A549 (cell line): ENCODE data around the gene WTAP. TPM values are rescaled to one million over a fixed set of nuclear protein-coding genes. Genes with fewer than 3 reads are reported as not detected.
"Not testable (repeated sequence)": the region's sequence is repeated elsewhere in the genome, so short reads cannot be mapped to it uniquely, and the experiment has no call there.

Source experiments
- ATAC-seq, 2 experiments: fragments of 200-7000 bp in 1 of 2; fragments of >200 bp in 1 of 2; cut with Nextera tagmentation in 1 of 2; cut with Tn5 transposase in 1 of 2; 3 replicates each; pipeline versions ENCODE4 v1.8.0 to v1.9.1; 2018 to 2020; ENCODE audit warnings: mild to moderate bottlenecking in 1 of 2, moderate library complexity in 1 of 2
- CTCF ChIA-PET: fragments of 300-600 bp; sonication (Branson Sonifier 250); formaldehyde crosslinking; extraction: SDS; loops from one replicate; lab custom pipeline; 2021; ENCODE audit warnings: antibody characterized with exemption, inconsistent platforms; lab: Yijun Ruan, JAX
- POLR2A ChIA-PET: fragments of 350-600 bp; formaldehyde crosslinking; extraction: SDS; loops from one replicate; lab custom pipeline; 2021; ENCODE audit warnings: antibody characterized with exemption, inconsistent platforms; lab: Yijun Ruan, JAX
- DNase-seq, 2 experiments: peaks; one replicate each; pipeline versions ENCODE4 v3.0.0 to v3.0.0-alpha.2; 2011 to 2016; ENCODE audit warnings: low read depth in 1 of 2, low spot score in 1 of 2
- FAIRE-seq: peaks from 2 replicates; lab custom pipeline; 2011; peaks lifted over from hg19 to GRCh38; lab: Jason Lieb, UNC
- H3K27ac ChIP-seq, 2 experiments: fragments of >200 bp; sonication (Bioruptor Twin); formaldehyde crosslinking; 3 replicates each; pipeline ENCODE4 v1.5.1; 2016 to 2017
- H3K4me1 ChIP-seq: fragments of >200 bp; sonication (Bioruptor Twin); formaldehyde crosslinking; 3 replicates; pipeline ENCODE4 v1.6.1; 2016
- H3K4me2 ChIP-seq: fragments of >200 bp; sonication (Bioruptor Twin); formaldehyde crosslinking; 3 replicates; pipeline ENCODE4 v1.6.1; 2016
- H3K4me3 ChIP-seq: fragments of >200 bp; sonication (Bioruptor Twin); formaldehyde crosslinking; 3 replicates; pipeline ENCODE4 v1.5.1; 2016
- H3K9me3 ChIP-seq: fragments of >200 bp; sonication (Bioruptor Twin); formaldehyde crosslinking; 3 replicates; pipeline ENCODE4 v1.6.1; 2016
- CBX8 ChIP-seq: fragments of 200-600 bp; sonication (generic); IDR thresholded peaks from 2 replicates; pipeline ENCODE4 v1.6.1; 2016
- CHD4 ChIP-seq: fragments of 200-600 bp; sonication (generic); IDR thresholded peaks from 2 replicates; pipeline ENCODE4 v1.6.1; 2016; ENCODE audit warnings: antibody characterized with exemption, mild to moderate bottlenecking, borderline replicate concordance
- EP300 ChIP-seq, 2 experiments: fragments of >200 bp; sonication (Bioruptor Twin); formaldehyde crosslinking; IDR thresholded peaks; 2 replicates in 1 of 2; 3 replicates in 1 of 2; pipeline ENCODE4 v1.6.1; 2016 to 2017
- GATA3 ChIP-seq: IDR thresholded peaks from 2 replicates; pipeline ENCODE4 v1.6.1; 2012; ENCODE audit warnings: borderline replicate concordance
- HDAC2 ChIP-seq: fragments of 200-600 bp; sonication (generic); IDR thresholded peaks from 2 replicates; pipeline ENCODE4 v1.6.1; 2016
- HOXA7 ChIP-seq: fragments of 250-450 bp; sonication (Bioruptor Pico); IDR thresholded peaks from 2 replicates; pipeline ENCODE4 v1.5.0; 2020; ENCODE audit warnings: mild to moderate bottlenecking, moderate library complexity
- HOXB13 ChIP-seq: fragments of 250-450 bp; sonication (Bioruptor Pico); IDR thresholded peaks from 2 replicates; pipeline ENCODE4 v1.5.0; 2020; ENCODE audit warnings: low read depth, mild to moderate bottlenecking, moderate library complexity
- JUN ChIP-seq, 2 experiments: fragments of >200 bp; sonication (Bioruptor Twin); formaldehyde crosslinking; IDR thresholded peaks; 2 replicates in 1 of 2; 3 replicates in 1 of 2; pipeline ENCODE4 v1.6.1; 2016 to 2017
- KDM1A ChIP-seq: fragments of 200-600 bp; sonication (generic); IDR thresholded peaks from 2 replicates; pipeline ENCODE4 v1.6.1; 2016; ENCODE audit warnings: low read depth, mild to moderate bottlenecking
- MAFK ChIP-seq: fragments of 450-650 bp; IDR thresholded peaks from 2 replicates; pipeline ENCODE4 v1.6.1; 2014; ENCODE audit not compliant: partially characterized antibody
- NFE2L2 ChIP-seq: fragments of 150-350 bp; conservative IDR thresholded peaks from 2 replicates; pipeline ENCODE4 v1.6.1; 2014; ENCODE audit warnings: low read length
- NPAS2 ChIP-seq: fragments of 250-450 bp; sonication (Bioruptor Pico); IDR thresholded peaks from 2 replicates; pipeline ENCODE4 v1.8.0; 2022; ENCODE audit warnings: mild to moderate bottlenecking, moderate library complexity, borderline replicate concordance
- PHF8 ChIP-seq: fragments of 200-600 bp; sonication (generic); IDR thresholded peaks from 2 replicates; pipeline ENCODE4 v1.6.1; 2016; ENCODE audit warnings: low read depth, mild to moderate bottlenecking, antibody characterized with exemption, moderate library complexity, borderline replicate concordance
- POLR2AphosphoS2 ChIP-seq: conservative IDR thresholded peaks from 2 replicates; pipeline ENCODE4 v1.6.1; 2012; ENCODE audit warnings: low read length, improper control_type of control experiment, inconsistent platforms
- RAD21 ChIP-seq, 2 experiments: fragments of >200 bp in 1 of 2; sonication (Bioruptor Twin) in 1 of 2; formaldehyde crosslinking in 1 of 2; IDR thresholded peaks in 1 of 2; conservative IDR thresholded peaks in 1 of 2; 2 replicates in 1 of 2; 3 replicates in 1 of 2; pipeline ENCODE4 v1.6.1; 2012 to 2018; ENCODE audit warnings: inconsistent platforms in 1 of 2
- RNF2 ChIP-seq: fragments of 200-600 bp; sonication (generic); IDR thresholded peaks from 2 replicates; pipeline ENCODE4 v1.6.1; 2016; ENCODE audit warnings: low read depth, mild to moderate bottlenecking, antibody characterized with exemption, moderate library complexity, borderline replicate concordance
- SREBF2 ChIP-seq: fragments of 450-650 bp; IDR thresholded peaks from 2 replicates; pipeline ENCODE4 v1.6.1; 2014; ENCODE audit warnings: mild to moderate bottlenecking, moderate library complexity
- TFCP2L1 ChIP-seq: fragments of 250-450 bp; sonication (Bioruptor Pico); IDR thresholded peaks from 2 replicates; pipeline ENCODE4 v1.5.0; 2021; ENCODE audit warnings: mild to moderate bottlenecking
- ZC3H11A ChIP-seq: fragments of 450-650 bp; IDR thresholded peaks from 2 replicates; pipeline ENCODE4 v1.6.1; 2014; ENCODE audit warnings: antibody characterized with exemption, mild to moderate bottlenecking
- ZFP36 ChIP-seq: fragments of 450-650 bp; IDR thresholded peaks from 2 replicates; pipeline ENCODE4 v1.6.1; 2014; ENCODE audit warnings: borderline replicate concordance; ENCODE audit not compliant: partially characterized antibody
- WGBS: methylation state at CpG from one replicate; pipeline ENCODE4 v1.1.6; 2017; ENCODE audit errors: missing lambda C conversion rate; 5-methylcytosine and 5-hydroxymethylcytosine counted together
- polyA plus RNA-seq, 4 experiments: library from polyadenylated mRNA; depleted of rRNA in 3 of 4; stranded (reverse); fragments of >200 nt; fragmentation: RNase III in 1 of 4; extraction: RNeasy Plus Mini Kit Qiagen cat#74134 plus additional on column Dnase treatment in 1 of 4; gene quantifications; 2 replicates in 3 of 4; 3 replicates in 1 of 4; pipeline ENCODE4 v1.2.3, GENCODE V29; 2011 to 2017
- TF ChIP-seq, protein P1 (sequence below): fragments of 150-350 bp; IDR thresholded peaks from 2 replicates; pipeline ENCODE4 v1.6.1; 2014; ENCODE audit warnings: low read depth, mild to moderate bottlenecking, low read length
- TF ChIP-seq, protein P2 (sequence below): fragments of >200 bp; sonication (Bioruptor Twin); formaldehyde crosslinking; IDR thresholded peaks from 3 replicates; pipeline ENCODE4 v1.6.1; 2016
- TF ChIP-seq, protein P3 (sequence below): fragments of >200 bp; sonication (Bioruptor Twin); formaldehyde crosslinking; IDR thresholded peaks from 2 replicates; pipeline ENCODE4 v1.6.1; 2016
- TF ChIP-seq, protein P4 (sequence below): IDR thresholded peaks from 2 replicates; pipeline ENCODE4 v1.6.1; 2012

WTAP gene
- polyA plus RNA-seq, 2 of the 4 experiments (the other 2 are of a cell fraction): 42.4 to 53.2 TPM

DNA sequence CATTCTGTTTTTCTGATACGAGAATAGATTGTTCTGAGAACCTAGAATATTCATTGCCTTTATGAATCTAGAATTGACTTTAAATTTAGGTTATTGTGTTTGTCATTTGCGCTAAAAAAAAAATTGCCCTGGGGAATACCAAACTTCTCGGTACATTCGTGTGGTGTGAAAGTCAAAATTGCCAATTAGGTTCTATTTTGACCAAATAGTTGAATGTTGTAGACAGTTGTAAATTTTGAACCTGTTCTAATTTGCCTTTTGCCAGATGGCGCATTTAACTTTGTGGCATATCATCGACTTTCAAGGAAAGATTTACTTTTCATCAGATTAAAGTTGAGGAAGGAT lies 3.0 kb downstream of the WTAP start:
- no peak overlapping the region for H3K4me3 ChIP-seq
- POLR2A ChIA-PET: interaction anchor here (2.0 kb wide), 1 partner anchor 59 kb away, joined by 6 read pairs; the partner anchor contains the start of gene TCP1
- ATAC-seq (no peak), FAIRE-seq (no peak), DNase-seq (no peak)
- WGBS: 92% methylated on average over 6 of the region's 6 CpGs
- TF ChIP-seq RNF2: no peak
- no peak for TF ChIP-seq JUN (IDR thresholded peaks at IDR 0.05)
- TF ChIP-seq, protein P1, sequence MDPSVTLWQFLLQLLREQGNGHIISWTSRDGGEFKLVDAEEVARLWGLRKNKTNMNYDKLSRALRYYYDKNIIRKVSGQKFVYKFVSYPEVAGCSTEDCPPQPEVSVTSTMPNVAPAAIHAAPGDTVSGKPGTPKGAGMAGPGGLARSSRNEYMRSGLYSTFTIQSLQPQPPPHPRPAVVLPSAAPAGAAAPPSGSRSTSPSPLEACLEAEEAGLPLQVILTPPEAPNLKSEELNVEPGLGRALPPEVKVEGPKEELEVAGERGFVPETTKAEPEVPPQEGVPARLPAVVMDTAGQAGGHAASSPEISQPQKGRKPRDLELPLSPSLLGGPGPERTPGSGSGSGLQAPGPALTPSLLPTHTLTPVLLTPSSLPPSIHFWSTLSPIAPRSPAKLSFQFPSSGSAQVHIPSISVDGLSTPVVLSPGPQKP: no peak
- no peak for TF ChIP-seq ZFP36
- TF ChIP-seq GATA3: no peak
- no peak for TF ChIP-seq CBX8
- TF ChIP-seq RAD21 (conservative IDR thresholded peaks at IDR 0.05 in 1 of 2, IDR thresholded peaks at IDR 0.05 in 1 of 2): no peak
- TF ChIP-seq, protein P2, sequence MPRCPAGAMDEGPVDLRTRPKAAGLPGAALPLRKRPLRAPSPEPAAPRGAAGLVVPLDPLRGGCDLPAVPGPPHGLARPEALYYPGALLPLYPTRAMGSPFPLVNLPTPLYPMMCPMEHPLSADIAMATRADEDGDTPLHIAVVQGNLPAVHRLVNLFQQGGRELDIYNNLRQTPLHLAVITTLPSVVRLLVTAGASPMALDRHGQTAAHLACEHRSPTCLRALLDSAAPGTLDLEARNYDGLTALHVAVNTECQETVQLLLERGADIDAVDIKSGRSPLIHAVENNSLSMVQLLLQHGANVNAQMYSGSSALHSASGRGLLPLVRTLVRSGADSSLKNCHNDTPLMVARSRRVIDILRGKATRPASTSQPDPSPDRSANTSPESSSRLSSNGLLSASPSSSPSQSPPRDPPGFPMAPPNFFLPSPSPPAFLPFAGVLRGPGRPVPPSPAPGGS: no peak
- CTCF ChIA-PET: no interaction called here
- peak overlapping the region; percentile 93 for H3K4me2 ChIP-seq
- H3K27ac ChIP-seq: no peak overlapping the region
- H3K4me1 ChIP-seq: peaks cover 22% of the 10 kb centered on the region; the same call in 2 of the 3 replicates
- H3K9me3 ChIP-seq: no peaks in the 10 kb centered on the region

DNA sequence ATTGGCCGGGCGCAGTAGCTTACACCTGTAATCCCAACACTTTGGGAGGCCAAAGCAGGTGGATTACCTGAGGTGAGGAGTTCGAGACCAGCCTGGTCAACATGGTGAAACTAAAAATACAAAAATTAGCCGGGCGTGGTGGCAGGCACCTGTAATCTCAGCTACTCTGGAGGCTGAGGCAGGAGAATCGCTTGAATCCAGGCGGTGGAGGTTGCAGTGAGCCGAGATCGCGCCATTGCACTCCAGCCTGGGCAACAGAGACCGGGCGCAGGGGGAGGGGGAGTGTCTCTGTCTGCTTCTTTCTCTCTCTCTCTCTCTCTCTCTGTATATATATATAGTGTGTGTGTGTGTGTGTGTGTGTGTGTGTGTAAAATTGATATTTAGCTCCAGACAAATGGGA lies 5.2 kb downstream of the WTAP start:
- not testable (repeated sequence) for H3K4me2 ChIP-seq, H3K9me3 ChIP-seq, DNase-seq, H3K27ac ChIP-seq, H3K4me3 ChIP-seq, FAIRE-seq, ATAC-seq
- H3K4me1 ChIP-seq: peaks cover 21% of the 10 kb centered on the region; the same call in 2 of the 3 replicates
- 96% methylated on average over 11 of the region's 12 CpGs for WGBS
- POLR2A ChIA-PET: interaction anchor here (1.0 kb wide), 1 partner anchor 29 kb away, joined by 3 read pairs; the partner anchor contains the start of gene ACAT2
- CTCF ChIA-PET: interaction anchor here (1.0 kb wide), 1 partner anchor 12 kb away, joined by 4 read pairs; no protein-coding TSS in a partner anchor

DNA sequence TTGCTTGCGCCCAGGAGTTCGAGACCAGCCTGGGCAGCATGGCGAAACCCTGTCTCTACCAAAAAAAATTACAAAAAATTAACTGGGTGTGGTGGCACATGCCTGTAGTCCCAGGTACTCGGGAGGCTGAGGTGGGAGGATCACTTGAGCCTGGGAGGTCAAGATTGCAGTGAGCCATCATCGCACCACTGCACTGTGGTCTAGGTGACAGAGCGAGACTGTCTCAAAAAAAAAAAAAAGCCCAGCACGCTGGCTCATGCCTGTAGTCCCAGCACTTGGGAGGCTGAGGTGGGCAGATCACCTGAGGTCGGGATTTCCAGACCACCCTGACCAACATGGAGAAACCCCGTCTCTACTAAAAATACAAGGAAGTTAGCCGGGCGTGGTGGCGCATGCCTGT lies 6.1 kb downstream of the WTAP start:
- not testable (repeated sequence) for ATAC-seq, H3K4me2 ChIP-seq, H3K4me3 ChIP-seq, H3K27ac ChIP-seq, FAIRE-seq, H3K9me3 ChIP-seq, DNase-seq
- POLR2A ChIA-PET: interaction anchor here (1.0 kb wide), 1 partner anchor 28 kb away, joined by 3 read pairs; the partner anchor contains the start of gene ACAT2
- WGBS: 96% methylated on average over 11 of the region's 12 CpGs
- CTCF ChIA-PET: interaction anchor here (1.0 kb wide), 1 partner anchor 13 kb away, joined by 4 read pairs; no protein-coding TSS in a partner anchor
- H3K4me1 ChIP-seq: peaks cover 21% of the 10 kb centered on the region; the same call in 2 of the 3 replicates

DNA sequence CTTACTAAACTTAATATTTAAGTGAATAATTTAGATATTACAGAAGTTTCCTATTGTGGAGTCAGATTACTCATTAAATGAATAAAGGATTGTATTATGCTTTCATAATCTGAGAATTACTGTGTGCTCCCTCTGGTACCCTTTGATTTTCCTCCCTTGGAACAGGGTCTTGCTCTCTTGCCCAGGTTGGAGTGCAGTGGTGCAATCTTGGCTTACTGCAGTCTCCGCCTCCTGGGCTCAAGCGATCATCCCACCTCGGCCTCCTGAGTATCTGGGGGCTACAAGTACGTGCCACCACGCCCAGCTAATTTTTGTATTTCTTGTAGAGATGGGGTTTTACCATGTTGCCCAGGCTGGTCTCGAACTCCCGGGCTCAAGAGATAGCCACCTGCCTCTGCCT lies 9.6 kb downstream of the WTAP start:
- ChIA-PET POLR2A (interaction anchor here (1.4 to 2.8 kb wide), 2 partner anchors 9 to 11 kb away, joined by 3 to 16 read pairs; partner anchors contain the start of gene WTAP), CTCF (interaction anchor here (1.9 kb wide), 1 partner anchor 9 kb away, joined by 6 read pairs; no protein-coding TSS in a partner anchor)
- ATAC-seq: no peak
- H3K27ac ChIP-seq: no peak overlapping the region
- peaks cover 6% of the 10 kb centered on the region; the same call in 2 of the 3 replicates for H3K4me1 ChIP-seq
- no peak overlapping the region for H3K4me2 ChIP-seq
- no peak for FAIRE-seq
- no peak for TF ChIP-seq MAFK
- TF ChIP-seq PHF8: no peak
- TF ChIP-seq ZC3H11A: no peak
- no peak for TF ChIP-seq JUN (IDR thresholded peaks at IDR 0.05)
- TF ChIP-seq HOXB13: no peak
- TF ChIP-seq HDAC2: no peak
- TF ChIP-seq, all 56 proteins: peak for 0
- Histone ChIP-seq H3K4me3 (no peak overlapping the region), H3K9me3 (no peaks in the 10 kb centered on the region)
- WGBS: 92% methylated on average over 7 of the region's 7 CpGs
- no peak for DNase-seq

DNA sequence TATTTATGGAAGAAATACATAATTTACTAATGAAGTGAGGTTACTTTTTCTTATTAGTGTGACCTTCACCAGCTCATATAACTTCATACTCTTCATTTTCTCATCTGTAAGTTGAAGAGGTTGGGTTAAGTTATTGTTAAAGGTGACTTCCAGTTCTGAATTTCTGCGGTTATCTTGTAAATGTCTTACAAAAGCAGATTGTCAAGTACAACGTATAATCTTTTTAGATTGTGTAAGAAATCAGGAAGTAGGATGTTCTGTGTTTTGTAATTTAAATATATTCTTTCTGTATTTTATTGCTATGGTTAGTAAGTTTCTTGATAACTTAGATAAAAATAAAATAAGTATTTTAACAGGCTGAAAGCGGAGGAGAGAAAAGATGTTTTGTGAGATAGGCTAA lies 12.0 kb downstream of the WTAP start:
- Histone ChIP-seq H3K9me3 (no peaks in the 10 kb centered on the region), H3K4me2 (no peak overlapping the region), H3K27ac (no peak overlapping the region), H3K4me1 (peaks cover 12% of the 10 kb centered on the region; the same call in 2 of the 3 replicates), H3K4me3 (no peak overlapping the region)
- no peak for DNase-seq
- CTCF ChIA-PET: no interaction called here
- WGBS: 75% methylated on average over 3 of the region's 3 CpGs
- ATAC-seq: no peak
- POLR2A ChIA-PET: interaction anchor here (0.7 kb wide), 1 partner anchor 122 kb away, joined by 4 read pairs; no protein-coding TSS in a partner anchor
- no peak for FAIRE-seq
- TF ChIP-seq PHF8: no peak
- no peak for TF ChIP-seq HOXA7 (CRISPR knock-in tag)
- no peak for TF ChIP-seq KDM1A
- no peak for TF ChIP-seq CBX8
- TF ChIP-seq NFE2L2: no peak
- TF ChIP-seq SREBF2: no peak
- TF ChIP-seq HDAC2: no peak
- TF ChIP-seq, protein P3, sequence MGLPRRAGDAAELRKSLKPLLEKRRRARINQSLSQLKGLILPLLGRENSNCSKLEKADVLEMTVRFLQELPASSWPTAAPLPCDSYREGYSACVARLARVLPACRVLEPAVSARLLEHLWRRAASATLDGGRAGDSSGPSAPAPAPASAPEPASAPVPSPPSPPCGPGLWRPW: no peak
- TF ChIP-seq EP300 (IDR thresholded peaks at IDR 0.05): no peak
- TF ChIP-seq NPAS2 (CRISPR knock-in tag): no peak
- TF ChIP-seq POLR2AphosphoS2: no peak
- TF ChIP-seq RNF2: no peak
- TF ChIP-seq, protein P4, sequence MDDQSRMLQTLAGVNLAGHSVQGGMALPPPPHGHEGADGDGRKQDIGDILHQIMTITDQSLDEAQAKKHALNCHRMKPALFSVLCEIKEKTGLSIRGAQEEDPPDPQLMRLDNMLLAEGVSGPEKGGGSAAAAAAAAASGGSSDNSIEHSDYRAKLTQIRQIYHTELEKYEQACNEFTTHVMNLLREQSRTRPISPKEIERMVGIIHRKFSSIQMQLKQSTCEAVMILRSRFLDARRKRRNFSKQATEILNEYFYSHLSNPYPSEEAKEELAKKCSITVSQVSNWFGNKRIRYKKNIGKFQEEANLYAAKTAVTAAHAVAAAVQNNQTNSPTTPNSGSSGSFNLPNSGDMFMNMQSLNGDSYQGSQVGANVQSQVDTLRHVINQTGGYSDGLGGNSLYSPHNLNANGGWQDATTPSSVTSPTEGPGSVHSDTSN: no peak
- no peak for TF ChIP-seq TFCP2L1
- no peak for TF ChIP-seq CHD4
- TF ChIP-seq MAFK: no peak
